ENCODE results near the gene KCNJ16.

DNA sequence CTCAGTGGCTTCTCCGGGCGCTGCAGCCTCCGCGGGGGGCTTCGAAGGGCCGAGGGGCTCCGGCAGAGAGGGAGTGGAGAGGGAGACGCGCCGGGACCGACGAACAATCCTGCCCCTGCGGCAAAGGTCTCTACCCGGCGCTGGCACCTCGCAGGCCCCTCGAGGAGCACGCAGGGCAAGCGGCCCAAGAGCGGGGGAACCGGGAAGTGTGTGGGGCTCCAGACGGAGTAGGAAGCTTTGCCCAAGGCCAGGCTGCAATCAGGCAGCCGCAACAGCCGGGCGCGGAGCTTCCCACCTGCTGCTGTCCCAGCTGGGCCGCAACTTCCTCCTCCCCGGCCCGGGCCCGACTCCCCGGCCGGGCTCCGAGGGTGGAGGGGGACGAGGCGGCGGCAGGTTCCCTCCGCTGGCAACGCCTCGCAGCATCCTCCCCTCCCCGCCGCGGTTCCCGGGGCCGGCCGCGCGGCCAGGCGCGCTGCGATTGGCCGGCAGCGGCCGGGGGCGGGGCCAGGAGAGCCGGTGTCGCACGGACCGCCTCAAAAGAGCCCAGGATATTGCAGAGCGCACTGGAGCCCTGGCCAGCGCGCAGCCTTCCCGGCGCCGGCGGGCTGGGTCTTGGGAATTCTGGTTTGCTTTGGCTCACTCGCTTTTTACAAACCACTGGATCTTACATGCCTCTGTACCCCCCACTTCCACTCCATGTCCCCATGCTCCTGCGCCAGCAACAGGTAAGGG, 94.1 kb downstream of the KCNJ16 start, which contains the start of gene KCNJ2:
- TF ChIP-seq JUNB (IDR thresholded peaks at IDR 0.05) (no peak), RNF2 (IDR thresholded peaks at IDR 0.05; ENCODE audit: borderline replicate concordance, low read depth) (peak; percentile 67; the same call in 1 of the 2 replicates), POLR2A (IDR thresholded peaks at IDR 0.05; ENCODE audit: low read length) (peak; percentile 48), ZNF302 (CRISPR knock-in tag; IDR thresholded peaks at IDR 0.05) (no peak), RFX5 (IDR thresholded peaks at IDR 0.05) (no peak), FOSL2 (IDR thresholded peaks at IDR 0.05) (no peak), FOSL2 (CRISPR knock-in tag; IDR thresholded peaks at IDR 0.05) (no peak; the same call in 1 of the 2 replicates), CBX8 (IDR thresholded peaks at IDR 0.05) (no peak), MAFK (IDR thresholded peaks at IDR 0.05; ENCODE audit: partially characterized antibody) (no peak), RAD21 (conservative IDR thresholded peaks at IDR 0.05 in 1 of 2, IDR thresholded peaks at IDR 0.05 in 1 of 2) (0 out of 5 replicates have a peak, but pooled peaks of 1 of the 2 experiments have one; percentile 9), SREBF2 (IDR thresholded peaks at IDR 0.05) (no peak)
- TF ChIP-seq, protein P1, sequence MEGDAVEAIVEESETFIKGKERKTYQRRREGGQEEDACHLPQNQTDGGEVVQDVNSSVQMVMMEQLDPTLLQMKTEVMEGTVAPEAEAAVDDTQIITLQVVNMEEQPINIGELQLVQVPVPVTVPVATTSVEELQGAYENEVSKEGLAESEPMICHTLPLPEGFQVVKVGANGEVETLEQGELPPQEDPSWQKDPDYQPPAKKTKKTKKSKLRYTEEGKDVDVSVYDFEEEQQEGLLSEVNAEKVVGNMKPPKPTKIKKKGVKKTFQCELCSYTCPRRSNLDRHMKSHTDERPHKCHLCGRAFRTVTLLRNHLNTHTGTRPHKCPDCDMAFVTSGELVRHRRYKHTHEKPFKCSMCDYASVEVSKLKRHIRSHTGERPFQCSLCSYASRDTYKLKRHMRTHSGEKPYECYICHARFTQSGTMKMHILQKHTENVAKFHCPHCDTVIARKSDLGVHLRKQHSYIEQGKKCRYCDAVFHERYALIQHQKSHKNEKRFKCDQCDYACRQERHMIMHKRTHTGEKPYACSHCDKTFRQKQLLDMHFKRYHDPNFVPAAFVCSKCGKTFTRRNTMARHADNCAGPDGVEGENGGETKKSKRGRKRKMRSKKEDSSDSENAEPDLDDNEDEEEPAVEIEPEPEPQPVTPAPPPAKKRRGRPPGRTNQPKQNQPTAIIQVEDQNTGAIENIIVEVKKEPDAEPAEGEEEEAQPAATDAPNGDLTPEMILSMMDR (IDR thresholded peaks at IDR 0.05) = no peak
- TF ChIP-seq, protein P2, sequence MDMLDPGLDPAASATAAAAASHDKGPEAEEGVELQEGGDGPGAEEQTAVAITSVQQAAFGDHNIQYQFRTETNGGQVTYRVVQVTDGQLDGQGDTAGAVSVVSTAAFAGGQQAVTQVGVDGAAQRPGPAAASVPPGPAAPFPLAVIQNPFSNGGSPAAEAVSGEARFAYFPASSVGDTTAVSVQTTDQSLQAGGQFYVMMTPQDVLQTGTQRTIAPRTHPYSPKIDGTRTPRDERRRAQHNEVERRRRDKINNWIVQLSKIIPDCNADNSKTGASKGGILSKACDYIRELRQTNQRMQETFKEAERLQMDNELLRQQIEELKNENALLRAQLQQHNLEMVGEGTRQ (IDR thresholded peaks at IDR 0.05) = no peak
- TF ChIP-seq, protein P3, sequence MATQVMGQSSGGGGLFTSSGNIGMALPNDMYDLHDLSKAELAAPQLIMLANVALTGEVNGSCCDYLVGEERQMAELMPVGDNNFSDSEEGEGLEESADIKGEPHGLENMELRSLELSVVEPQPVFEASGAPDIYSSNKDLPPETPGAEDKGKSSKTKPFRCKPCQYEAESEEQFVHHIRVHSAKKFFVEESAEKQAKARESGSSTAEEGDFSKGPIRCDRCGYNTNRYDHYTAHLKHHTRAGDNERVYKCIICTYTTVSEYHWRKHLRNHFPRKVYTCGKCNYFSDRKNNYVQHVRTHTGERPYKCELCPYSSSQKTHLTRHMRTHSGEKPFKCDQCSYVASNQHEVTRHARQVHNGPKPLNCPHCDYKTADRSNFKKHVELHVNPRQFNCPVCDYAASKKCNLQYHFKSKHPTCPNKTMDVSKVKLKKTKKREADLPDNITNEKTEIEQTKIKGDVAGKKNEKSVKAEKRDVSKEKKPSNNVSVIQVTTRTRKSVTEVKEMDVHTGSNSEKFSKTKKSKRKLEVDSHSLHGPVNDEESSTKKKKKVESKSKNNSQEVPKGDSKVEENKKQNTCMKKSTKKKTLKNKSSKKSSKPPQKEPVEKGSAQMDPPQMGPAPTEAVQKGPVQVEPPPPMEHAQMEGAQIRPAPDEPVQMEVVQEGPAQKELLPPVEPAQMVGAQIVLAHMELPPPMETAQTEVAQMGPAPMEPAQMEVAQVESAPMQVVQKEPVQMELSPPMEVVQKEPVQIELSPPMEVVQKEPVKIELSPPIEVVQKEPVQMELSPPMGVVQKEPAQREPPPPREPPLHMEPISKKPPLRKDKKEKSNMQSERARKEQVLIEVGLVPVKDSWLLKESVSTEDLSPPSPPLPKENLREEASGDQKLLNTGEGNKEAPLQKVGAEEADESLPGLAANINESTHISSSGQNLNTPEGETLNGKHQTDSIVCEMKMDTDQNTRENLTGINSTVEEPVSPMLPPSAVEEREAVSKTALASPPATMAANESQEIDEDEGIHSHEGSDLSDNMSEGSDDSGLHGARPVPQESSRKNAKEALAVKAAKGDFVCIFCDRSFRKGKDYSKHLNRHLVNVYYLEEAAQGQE (IDR thresholded peaks at IDR 0.05) = no peak
- TF ChIP-seq, protein P4, sequence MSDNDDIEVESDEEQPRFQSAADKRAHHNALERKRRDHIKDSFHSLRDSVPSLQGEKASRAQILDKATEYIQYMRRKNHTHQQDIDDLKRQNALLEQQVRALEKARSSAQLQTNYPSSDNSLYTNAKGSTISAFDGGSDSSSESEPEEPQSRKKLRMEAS (IDR thresholded peaks at IDR 0.05) = peak; percentile 64

Data from A549 (cell line).